CD4-positive, alpha-beta T cell (primary cell): ENCODE measurements around the gene BNIP2. TPM values are rescaled to one million over a fixed set of nuclear protein-coding genes. Genes with fewer than 3 reads are reported as not detected.
A peak's percentile ranks its signal among the peaks of the same experiment; 100 is the strongest.

Experiments
- ATAC-seq: fragments of 200-7000 bp; cut with Tn5 transposase; one replicate; pipeline ENCODE4 v1.10.0; 2022; ENCODE audit warnings: mild to moderate bottlenecking; ENCODE audit not compliant: poor library complexity
- CTCF ChIA-PET: fragments of 350-600 bp; sonication (Branson Sonifier 250); formaldehyde crosslinking; loops from one replicate; lab custom pipeline; 2021; ENCODE audit warnings: antibody characterized with exemption, inconsistent platforms; lab: Charles Lee
- POLR2A ChIA-PET: fragments of 350-600 bp; sonication (Branson Sonifier 250); formaldehyde crosslinking; loops from one replicate; lab custom pipeline; 2021; ENCODE audit warnings: antibody characterized with exemption, inconsistent platforms; lab: Charles Lee
- DNase-seq, 14 experiments: peaks; one replicate each; pipeline ENCODE4 v3.0.0-alpha.2; 2013 to 2020; ENCODE audit warnings: mixed read lengths in 2 of 14
- H3K27ac ChIP-seq, 2 donors: one replicate each; pipeline versions ENCODE4 v1.5.1 to v1.7.0; 2013; ENCODE audit warnings: low read length in 2 of 2, low read depth in 1 of 2, mild to moderate bottlenecking in 1 of 2
- H3K27me3 ChIP-seq, 2 experiments: 1 replicate in 1 of 2; 2 replicates in 1 of 2; pipeline versions ENCODE4 v1.6.1 to v1.7.0; 2013; ENCODE audit warnings: low read length in 2 of 2, control low read depth in 1 of 2, mild to moderate bottlenecking in 1 of 2, moderate library complexity in 1 of 2; ENCODE audit not compliant: insufficient read depth in 2 of 2, control insufficient read depth in 1 of 2
- H3K36me3 ChIP-seq: one replicate; pipeline ENCODE4 v1.6.1; 2013; ENCODE audit warnings: low read length, control low read depth; ENCODE audit not compliant: insufficient read depth
- H3K4me1 ChIP-seq: one replicate; pipeline ENCODE4 v1.6.1; 2013; ENCODE audit warnings: low read length, control low read depth; ENCODE audit not compliant: insufficient read depth
- H3K4me3 ChIP-seq: one replicate; pipeline ENCODE4 v1.5.1; 2013; ENCODE audit warnings: mild to moderate bottlenecking, low read length, moderate library complexity
- H3K9me3 ChIP-seq, 2 experiments: 1 replicate in 1 of 2; 2 replicates in 1 of 2; pipeline versions ENCODE4 v1.6.1 to v1.7.0; 2013; ENCODE audit warnings: low read length in 2 of 2, mild to moderate bottlenecking in 2 of 2, control low read depth in 1 of 2, moderate library complexity in 1 of 2; ENCODE audit not compliant: control insufficient read depth in 1 of 2, insufficient read depth in 1 of 2
- H3K27ac Mint-ChIP-seq: one replicate; pipeline ENCODE4 v1.8.0; 2020; ENCODE audit warnings: mixed read lengths
- H3K27me3 Mint-ChIP-seq: one replicate; pipeline ENCODE4 v1.8.0; 2021; ENCODE audit warnings: mixed read lengths
- H3K36me3 Mint-ChIP-seq: one replicate; pipeline ENCODE4 v1.8.0; 2021; ENCODE audit warnings: low read depth, mixed read lengths
- H3K4me1 Mint-ChIP-seq: one replicate; pipeline ENCODE4 v1.8.0; 2021; ENCODE audit warnings: low read depth, mixed read lengths
- H3K4me3 Mint-ChIP-seq: one replicate; pipeline ENCODE4 v1.8.0; 2020; ENCODE audit warnings: mild to moderate bottlenecking, mixed read lengths
- H3K9me3 Mint-ChIP-seq: one replicate; pipeline ENCODE4 v1.8.0; 2020; ENCODE audit warnings: mixed read lengths
- intact Hi-C, 2 experiments: fragments of 100-400 bp; cut with DNase I in 1 of 2; cut with micrococcal nuclease in 1 of 2; formaldehyde crosslinking; loops; one replicate each; pipeline versions ENCODE4 v1.15.1 to v1.9.0; 2023 to 2025; cut with DNase I, micrococcal nuclease
- total RNA-seq, 174 experiments: library from RNA in 2 of 174; stranded (reverse) in 2 of 174; gene quantifications; one replicate each; pipeline ENCODE4 v1.2.3 and lab custom pipeline; 2021 to 2026
- TF ChIP-seq, protein P1 (sequence below): fragments of 200-600 bp; IDR thresholded peaks from one replicate; pipeline ENCODE4 v1.8.0; 2022; ENCODE audit warnings: antibody characterized with exemption, mild to moderate bottlenecking

Gene BNIP2
- total RNA-seq, 2 experiments from 2014 or later, result 109 TPM

DNA sequence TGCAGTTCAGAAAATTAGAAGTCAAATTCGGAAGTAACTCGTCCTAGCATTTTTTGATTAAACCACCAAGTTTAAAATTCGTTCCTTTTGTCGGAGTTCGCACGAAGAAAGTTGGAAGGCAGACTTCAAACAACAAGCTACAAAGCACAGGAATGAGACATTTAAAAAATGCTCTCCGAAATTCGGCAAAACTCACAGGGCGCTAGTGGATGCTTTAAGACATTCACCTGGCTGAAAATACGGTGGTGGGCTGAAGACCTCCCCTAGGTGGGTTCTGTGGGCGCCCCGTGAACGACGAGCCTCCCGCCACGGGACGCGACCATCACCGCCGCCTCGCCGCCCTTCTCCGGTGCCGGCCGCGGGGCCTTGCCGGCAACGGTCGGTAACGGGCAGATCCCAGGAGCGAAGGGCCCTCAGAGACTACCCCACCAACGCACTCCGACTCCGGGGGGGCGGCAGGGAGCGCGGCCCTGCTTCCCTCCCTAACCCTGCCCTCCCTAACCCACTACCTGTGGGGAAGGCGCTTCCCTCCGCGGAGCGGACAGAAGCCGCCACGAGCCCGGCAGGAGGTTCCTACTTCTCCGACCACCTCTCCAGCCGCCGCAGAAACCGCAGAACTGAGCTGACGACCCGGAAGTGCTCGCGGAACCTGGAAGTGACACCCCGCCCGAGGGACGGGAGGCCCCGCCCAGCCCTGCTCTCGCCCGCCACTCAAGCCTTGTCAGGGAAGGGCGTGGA is 32.1 kb downstream of the BNIP2 start, which contains the start of gene GTF2A2:
Gene GTF2A2, minus strand, starts transcription at position 619 of the 738 bp plus-strand sequence. CDS start 5,238 bp downstream, outside the sequence.
- peaks cover 29% of the 10 kb centered on the region for H3K36me3 Mint-ChIP-seq
- H3K9me3 Mint-ChIP-seq, result no peaks in the 10 kb centered on the region
- TF ChIP-seq, protein P1, sequence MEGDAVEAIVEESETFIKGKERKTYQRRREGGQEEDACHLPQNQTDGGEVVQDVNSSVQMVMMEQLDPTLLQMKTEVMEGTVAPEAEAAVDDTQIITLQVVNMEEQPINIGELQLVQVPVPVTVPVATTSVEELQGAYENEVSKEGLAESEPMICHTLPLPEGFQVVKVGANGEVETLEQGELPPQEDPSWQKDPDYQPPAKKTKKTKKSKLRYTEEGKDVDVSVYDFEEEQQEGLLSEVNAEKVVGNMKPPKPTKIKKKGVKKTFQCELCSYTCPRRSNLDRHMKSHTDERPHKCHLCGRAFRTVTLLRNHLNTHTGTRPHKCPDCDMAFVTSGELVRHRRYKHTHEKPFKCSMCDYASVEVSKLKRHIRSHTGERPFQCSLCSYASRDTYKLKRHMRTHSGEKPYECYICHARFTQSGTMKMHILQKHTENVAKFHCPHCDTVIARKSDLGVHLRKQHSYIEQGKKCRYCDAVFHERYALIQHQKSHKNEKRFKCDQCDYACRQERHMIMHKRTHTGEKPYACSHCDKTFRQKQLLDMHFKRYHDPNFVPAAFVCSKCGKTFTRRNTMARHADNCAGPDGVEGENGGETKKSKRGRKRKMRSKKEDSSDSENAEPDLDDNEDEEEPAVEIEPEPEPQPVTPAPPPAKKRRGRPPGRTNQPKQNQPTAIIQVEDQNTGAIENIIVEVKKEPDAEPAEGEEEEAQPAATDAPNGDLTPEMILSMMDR, result no peak
- no peaks in the 10 kb centered on the region for H3K4me1 Mint-ChIP-seq
- peaks cover 44% of the 10 kb centered on the region for H3K36me3 ChIP-seq
- ATAC-seq (peak; percentile 98), DNase-seq (peak; percentile 82 to 96 (median 89))
- H3K9me3 ChIP-seq, result no peaks in the 10 kb centered on the region
- peak within 1 kb of the TSS; percentile 57 for H3K4me3 Mint-ChIP-seq
- peak within 1 kb of the TSS; percentile 77 to 86 for H3K27ac ChIP-seq
- ChIA-PET CTCF (interaction anchor here (1.0 to 2.1 kb wide), 2 partner anchors 31 to 33 kb away, joined by 3 to 10 read pairs; partner anchors contain the start of gene BNIP2), POLR2A (interaction anchor here (0.6 to 4.5 kb wide), 11 partner anchors 8 to 935 kb away, joined by 3 to 68 read pairs (median 3); partner anchors contain the start of gene BNIP2)
- no peaks in the 10 kb centered on the region for H3K27me3 ChIP-seq
- H3K4me3 ChIP-seq, result peak within 1 kb of the TSS; percentile 94
- H3K4me1 ChIP-seq, result peaks cover 17% of the 10 kb centered on the region
- intact Hi-C loops, result loop anchor here (1.0 to 10.0 kb wide), 7 partner anchors 32 to 910 kb away; partner anchors contain the start of genes BNIP2 (in 2 of the 2), ADAM10 (in 1 of the 2), ANXA2 (in 1 of the 2) and MINDY2 (in 1 of the 2)
- H3K27ac Mint-ChIP-seq, result no peak within 1 kb of the TSS
- H3K27me3 Mint-ChIP-seq, result no peaks in the 10 kb centered on the region

- Mint-ChIP-seq H3K27me3 (no peaks in the 10 kb centered on the region), H3K36me3 (peaks cover 29% of the 10 kb centered on the region), H3K27ac (no peak overlapping the region), H3K4me3 (no peak overlapping the region), H3K9me3 (no peaks in the 10 kb centered on the region), H3K4me1 (peaks cover 4% of the 10 kb centered on the region)
- H3K4me1 ChIP-seq, result peaks cover 17% of the 10 kb centered on the region
- H3K27me3 ChIP-seq, result no peaks in the 10 kb centered on the region
- TF ChIP-seq, protein P1, result no peak
- H3K9me3 ChIP-seq, result no peaks in the 10 kb centered on the region
- intact Hi-C loops, result loop anchor here in 1 of 2 experiments (10.0 kb wide), 2 partner anchors 719 to 879 kb away; partner anchors contain the start of genes MINDY2 and SLTM
- H3K36me3 ChIP-seq, result peaks cover 51% of the 10 kb centered on the region
- DNase-seq (no peak), ATAC-seq (no peak)
- H3K4me3 ChIP-seq, result no peak overlapping the region
- ChIA-PET CTCF (no interaction called here), POLR2A (interaction anchor here (1.4 to 4.5 kb wide), 2 partner anchors 34 to 35 kb away, joined by 4 to 68 read pairs; partner anchors contain the start of gene BNIP2)
- H3K27ac ChIP-seq, result no peak overlapping the region
Measured at GRCh38 chr15:59654046-59654445, 35.1 kb downstream of the BNIP2 start.

DNA sequence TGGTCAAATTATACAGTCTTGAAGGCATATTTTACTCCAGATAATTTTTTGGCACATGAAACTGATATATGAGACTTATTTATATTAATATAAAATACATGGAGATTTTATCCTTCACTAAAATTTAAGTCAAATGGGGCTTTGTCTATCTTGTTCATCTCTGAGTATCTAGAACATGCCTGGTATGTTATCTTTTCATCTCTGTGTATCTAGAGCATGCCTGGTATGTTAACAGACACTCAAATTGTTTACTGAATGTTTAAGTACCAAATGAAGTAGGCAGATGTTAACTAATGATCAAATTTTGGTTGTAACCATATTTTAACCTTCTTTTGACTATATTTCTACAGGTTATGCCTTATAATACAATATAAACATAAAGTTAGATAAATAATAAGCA is 39.5 kb downstream of the BNIP2 start:
- Mint-ChIP-seq H3K4me1 (peaks cover 4% of the 10 kb centered on the region), H3K9me3 (no peaks in the 10 kb centered on the region), H3K27ac (no peak overlapping the region), H3K27me3 (no peaks in the 10 kb centered on the region), H3K4me3 (no peak overlapping the region), H3K36me3 (peaks cover 39% of the 10 kb centered on the region)
- CTCF ChIA-PET, result interaction anchor here (1.3 kb wide), 1 partner anchor 678 kb away, joined by 3 read pairs; no protein-coding TSS in a partner anchor
- H3K27ac ChIP-seq, result no peak overlapping the region
- intact Hi-C loops, result loop anchor here in 1 of 2 experiments (10.0 kb wide), 2 partner anchors 715 to 875 kb away; partner anchors contain the start of genes MINDY2 and SLTM
- ATAC-seq, result no peak
- H3K4me3 ChIP-seq, result no peak overlapping the region
- DNase-seq, result no peak
- H3K27me3 ChIP-seq, result no peaks in the 10 kb centered on the region
- peaks cover 68% of the 10 kb centered on the region for H3K36me3 ChIP-seq
- H3K9me3 ChIP-seq, result no peaks in the 10 kb centered on the region
- TF ChIP-seq, protein P1, result no peak
- no peaks in the 10 kb centered on the region for H3K4me1 ChIP-seq
- POLR2A ChIA-PET, result no interaction called here
